GM18861 (cell line): ENCODE measurements around the gene GARRE1.
"Not testable (repeated sequence)": the region's sequence is repeated elsewhere in the genome, so short reads cannot be mapped to it uniquely, and the experiment has no call there.

Source experiments
- ATAC-seq: cut with Tn5 transposase; IDR thresholded peaks from one replicate; pipeline ENCODE4 v1.9.1; 2021; ENCODE audit not compliant: unreplicated experiment

Gene GARRE1

GRCh38 chr19:34254046-34254697, at the start of gene GARRE1:
TSS of gene GARRE1 (plus strand) at chr19:34254554. CDS start at chr19:34300474, 45,920 bp downstream.
- ATAC-seq: peak; percentile 65

GRCh38 chr19:34205324-34205723, 49.0 kb upstream of the GARRE1 start:
- ATAC-seq: not testable (repeated sequence)

- ATAC-seq: no peak
Measured at GRCh38 chr19:34208291-34208884, 46.0 kb upstream of the GARRE1 start.

- no peak for ATAC-seq
Measured at GRCh38 chr19:34209726-34210125, 44.6 kb upstream of the GARRE1 start.

GRCh38 chr19:34213283-34213682, 41.1 kb upstream of the GARRE1 start:
- ATAC-seq: no peak

GRCh38 chr19:34214040-34214439, 40.3 kb upstream of the GARRE1 start:
- no peak for ATAC-seq

- ATAC-seq: no peak
Measured at GRCh38 chr19:34215006-34215665, 39.2 kb upstream of the GARRE1 start.

- ATAC-seq: no peak
Measured at GRCh38 chr19:34215666-34216038, 38.7 kb upstream of the GARRE1 start.

GRCh38 chr19:34216745-34217219, 37.6 kb upstream of the GARRE1 start:
- ATAC-seq: not testable (repeated sequence)

GRCh38 chr19:34217952-34218817, 36.2 kb upstream of the GARRE1 start:
- ATAC-seq: no peak

- ATAC-seq: no peak
Measured at GRCh38 chr19:34218818-34219164, 35.6 kb upstream of the GARRE1 start.

- ATAC-seq: no peak
Measured at GRCh38 chr19:34220472-34221063, 33.8 kb upstream of the GARRE1 start.

- ATAC-seq: no peak
Measured at GRCh38 chr19:34222386-34222785, 32.0 kb upstream of the GARRE1 start.

GRCh38 chr19:34224996-34225658, 29.2 kb upstream of the GARRE1 start:
- ATAC-seq: no peak

- ATAC-seq: no peak
Measured at GRCh38 chr19:34225659-34226015, 28.7 kb upstream of the GARRE1 start.

- ATAC-seq: no peak
Measured at GRCh38 chr19:34226036-34226435, 28.3 kb upstream of the GARRE1 start.

- no peak for ATAC-seq
Measured at GRCh38 chr19:34228347-34228746, 26.0 kb upstream of the GARRE1 start.

GRCh38 chr19:34228762-34229161, 25.6 kb upstream of the GARRE1 start:
- ATAC-seq: no peak

- ATAC-seq: no peak
Measured at GRCh38 chr19:34229721-34230120, 24.6 kb upstream of the GARRE1 start.

GRCh38 chr19:34230820-34231219, 23.5 kb upstream of the GARRE1 start:
- ATAC-seq: no peak

- no peak for ATAC-seq
Measured at GRCh38 chr19:34231439-34231838, 22.9 kb upstream of the GARRE1 start.
